HFFc6 (cell line): ENCODE data around the gene SLC5A4. TPM values are rescaled to one million over a fixed set of nuclear protein-coding genes. Genes with fewer than 3 reads are reported as not detected.
A peak's percentile ranks its signal among the peaks of the same experiment; 100 is the strongest.
"Not testable (repeated sequence)": the region's sequence is repeated elsewhere in the genome, so short reads cannot be mapped to it uniquely, and the experiment has no call there.

Experiments
- DNase-seq: peaks from one replicate; pipeline ENCODE4 v3.0.0-alpha.2; 2018
- H3K27ac Mint-ChIP-seq: 2 replicates; pipeline ENCODE4 v1.8.0; 2020; ENCODE audit warnings: mild to moderate bottlenecking, mixed read lengths
- H3K27me3 Mint-ChIP-seq: 2 replicates; pipeline ENCODE4 v1.8.0; 2021; ENCODE audit warnings: mild to moderate bottlenecking, moderate library complexity, mixed read lengths; ENCODE audit not compliant: insufficient read depth
- H3K36me3 Mint-ChIP-seq: 2 replicates; pipeline ENCODE4 v1.8.0; 2021; ENCODE audit warnings: low read depth, mixed read lengths
- H3K4me1 Mint-ChIP-seq: 2 replicates; pipeline ENCODE4 v1.8.0; 2020; ENCODE audit warnings: low read depth, mixed read lengths
- H3K4me3 Mint-ChIP-seq: 2 replicates; pipeline ENCODE4 v1.8.0; 2020; ENCODE audit warnings: mild to moderate bottlenecking, moderate library complexity, mixed read lengths
- H3K9me3 Mint-ChIP-seq: 2 replicates; pipeline ENCODE4 v1.8.0; 2020; ENCODE audit warnings: mild to moderate bottlenecking, mixed read lengths
- total RNA-seq, 6 experiments: library from RNA; stranded (reverse); fragmentation: NEBNext Ultra II Directional; extraction: Animal tissue kit (Norgen Biotek cat#: 25700); gene quantifications; 2 replicates in 1 of 6; 3 replicates in 5 of 6; pipeline ENCODE4 v1.2.3, GENCODE V29; 2021
- TF ChIP-seq, protein P1 (sequence below): fragments of 200-600 bp; sonication (generic); IDR thresholded peaks from 2 replicates; pipeline ENCODE4 v1.5.0; 2021; ENCODE audit warnings: antibody characterized with exemption, mild to moderate bottlenecking

The SLC5A4 gene
- total RNA-seq, 6 experiments from 2014 or later = not detected

DNA sequence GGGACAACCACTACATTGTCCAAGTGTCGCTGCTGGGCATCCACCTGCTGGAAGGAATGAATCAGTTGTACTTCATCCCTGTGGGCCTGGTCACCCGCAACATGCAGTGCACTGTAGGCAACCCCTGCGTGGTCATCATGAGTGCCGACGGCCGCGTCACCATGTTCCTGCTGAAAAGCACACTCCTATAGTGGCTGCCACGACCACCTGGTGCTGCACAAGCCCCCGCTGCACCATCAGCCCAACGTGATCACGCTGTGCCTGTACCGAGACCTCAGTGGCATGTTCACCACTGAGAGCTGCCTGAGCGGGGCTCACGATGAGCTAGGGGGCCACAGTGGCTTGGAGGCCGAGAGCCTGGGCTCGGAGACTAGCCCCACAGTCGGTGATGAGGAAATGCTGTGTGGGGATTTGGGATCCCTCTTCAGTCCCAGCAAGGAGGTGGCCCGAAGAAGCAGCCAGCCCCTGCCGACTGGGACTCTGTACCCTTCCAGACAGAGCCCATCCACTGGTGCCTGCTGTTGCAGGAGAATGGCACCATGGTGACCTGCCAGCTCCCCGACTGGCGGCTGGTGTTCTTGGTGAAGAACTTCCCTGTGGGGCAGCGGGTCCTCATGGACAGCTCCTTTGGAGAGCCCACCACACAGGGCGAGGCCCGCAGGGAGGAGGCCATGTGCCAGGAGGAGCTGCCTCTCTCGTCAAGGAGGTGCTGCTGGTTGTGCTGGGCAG is 15.7 kb upstream of the SLC5A4 start:
- no peak for DNase-seq
- Mint-ChIP-seq H3K36me3 (no peaks in the 10 kb centered on the region), H3K4me3 (no peak overlapping the region), H3K4me1 (peaks cover 8% of the 10 kb centered on the region; the same call in 1 of the 2 replicates), H3K27ac (no peak overlapping the region), H3K27me3 (peaks cover 22% of the 10 kb centered on the region), H3K9me3 (no peaks in the 10 kb centered on the region)
- TF ChIP-seq, protein P1, sequence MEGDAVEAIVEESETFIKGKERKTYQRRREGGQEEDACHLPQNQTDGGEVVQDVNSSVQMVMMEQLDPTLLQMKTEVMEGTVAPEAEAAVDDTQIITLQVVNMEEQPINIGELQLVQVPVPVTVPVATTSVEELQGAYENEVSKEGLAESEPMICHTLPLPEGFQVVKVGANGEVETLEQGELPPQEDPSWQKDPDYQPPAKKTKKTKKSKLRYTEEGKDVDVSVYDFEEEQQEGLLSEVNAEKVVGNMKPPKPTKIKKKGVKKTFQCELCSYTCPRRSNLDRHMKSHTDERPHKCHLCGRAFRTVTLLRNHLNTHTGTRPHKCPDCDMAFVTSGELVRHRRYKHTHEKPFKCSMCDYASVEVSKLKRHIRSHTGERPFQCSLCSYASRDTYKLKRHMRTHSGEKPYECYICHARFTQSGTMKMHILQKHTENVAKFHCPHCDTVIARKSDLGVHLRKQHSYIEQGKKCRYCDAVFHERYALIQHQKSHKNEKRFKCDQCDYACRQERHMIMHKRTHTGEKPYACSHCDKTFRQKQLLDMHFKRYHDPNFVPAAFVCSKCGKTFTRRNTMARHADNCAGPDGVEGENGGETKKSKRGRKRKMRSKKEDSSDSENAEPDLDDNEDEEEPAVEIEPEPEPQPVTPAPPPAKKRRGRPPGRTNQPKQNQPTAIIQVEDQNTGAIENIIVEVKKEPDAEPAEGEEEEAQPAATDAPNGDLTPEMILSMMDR = no peak

DNA sequence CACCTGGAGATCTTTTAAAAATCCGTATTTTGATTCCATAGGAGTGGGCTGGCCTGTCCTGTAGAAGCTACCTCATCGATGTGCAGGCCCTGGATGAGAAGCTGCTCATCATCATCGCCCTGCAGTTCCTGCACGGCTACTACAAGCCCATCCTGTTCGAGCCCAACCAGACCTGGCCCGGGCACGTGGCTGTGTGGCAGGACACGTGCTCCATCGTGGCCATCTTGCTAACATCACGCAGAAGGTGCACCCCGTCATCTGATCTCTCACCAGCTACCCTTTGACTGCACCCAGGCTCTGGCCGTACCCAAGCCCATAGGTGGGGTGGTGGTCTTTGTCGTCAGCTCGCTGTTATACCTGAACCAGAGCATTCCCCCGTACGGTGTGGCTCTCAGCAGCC is 14.2 kb upstream of the SLC5A4 start:
- Mint-ChIP-seq H3K9me3 (no peaks in the 10 kb centered on the region), H3K36me3 (no peaks in the 10 kb centered on the region), H3K4me1 (peaks cover 10% of the 10 kb centered on the region; the same call in 1 of the 2 replicates), H3K4me3 (no peak overlapping the region), H3K27ac (no peak overlapping the region), H3K27me3 (peaks cover 22% of the 10 kb centered on the region)
- TF ChIP-seq, protein P1 = no peak
- no peak for DNase-seq

DNA sequence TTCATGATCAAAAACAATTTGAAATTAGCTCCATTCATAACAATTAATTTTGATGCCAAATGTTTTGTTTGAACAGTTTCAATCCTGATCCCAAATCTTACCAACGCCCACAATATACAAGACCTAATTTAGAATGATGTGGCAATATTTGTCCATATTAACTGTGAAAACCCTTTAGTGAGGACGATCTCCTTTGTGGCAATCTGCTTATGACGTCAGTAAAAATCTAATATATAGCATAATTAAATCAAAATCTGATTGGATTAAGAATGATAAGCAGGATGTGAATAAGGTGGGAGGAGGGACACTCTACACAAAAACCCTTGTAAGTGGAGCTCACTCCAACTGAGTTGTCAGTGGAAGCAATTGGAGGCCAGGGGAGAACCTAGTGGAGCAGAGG is 11.9 kb upstream of the SLC5A4 start:
- Mint-ChIP-seq H3K27me3 (peaks cover 15% of the 10 kb centered on the region), H3K27ac (no peak overlapping the region), H3K4me1 (peaks cover 10% of the 10 kb centered on the region; the same call in 1 of the 2 replicates), H3K36me3 (no peaks in the 10 kb centered on the region), H3K4me3 (no peak overlapping the region), H3K9me3 (no peaks in the 10 kb centered on the region)
- TF ChIP-seq, protein P1 = no peak
- DNase-seq = no peak

DNA sequence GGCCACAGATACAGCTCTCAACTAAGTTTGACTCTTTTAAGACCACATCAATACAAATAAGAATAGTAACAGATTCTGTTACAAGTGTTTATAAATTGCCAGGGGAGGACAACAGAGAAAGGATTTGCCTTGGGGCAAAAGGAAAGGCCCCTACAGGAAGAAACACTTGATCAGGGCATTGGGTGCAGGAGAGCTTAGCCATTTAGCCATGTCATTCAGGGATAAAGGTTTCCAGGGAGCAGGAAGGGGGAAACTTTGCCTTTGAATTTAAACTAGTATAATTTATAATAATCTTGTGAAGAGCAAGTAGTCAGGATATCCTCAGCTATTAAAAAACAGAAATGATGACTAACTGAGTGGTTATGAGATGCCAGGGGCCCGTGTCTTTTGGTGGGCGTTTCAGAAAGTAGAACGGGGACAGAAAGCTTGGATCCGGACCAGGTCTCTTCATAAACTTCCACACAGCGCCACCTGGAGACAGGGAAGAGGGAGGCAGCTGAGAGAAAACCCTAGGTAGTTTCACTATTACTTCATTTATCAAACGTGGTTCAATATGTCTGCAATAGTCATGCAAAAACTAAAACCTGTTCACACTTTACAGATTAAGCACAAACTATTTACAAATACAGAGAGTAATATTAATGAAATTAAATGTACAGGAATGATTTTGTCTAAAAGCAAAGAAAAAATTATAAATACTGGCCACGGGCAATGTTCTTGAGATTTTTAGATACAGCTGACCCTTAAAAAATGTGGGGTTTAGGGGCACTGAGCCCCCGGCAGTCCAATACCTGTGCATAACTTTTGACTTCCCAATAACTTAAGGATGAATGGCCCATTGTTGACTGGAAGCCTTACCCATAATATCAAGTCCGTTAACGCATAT is 11.0 kb upstream of the SLC5A4 start:
- Mint-ChIP-seq H3K27ac (no peak overlapping the region), H3K27me3 (peaks cover 10% of the 10 kb centered on the region), H3K4me3 (peak overlapping the region; percentile 24; the same call in 1 of the 2 replicates), H3K4me1 (peaks cover 10% of the 10 kb centered on the region; the same call in 1 of the 2 replicates), H3K9me3 (no peaks in the 10 kb centered on the region), H3K36me3 (no peaks in the 10 kb centered on the region)
- peak; percentile 47 for DNase-seq
- TF ChIP-seq, protein P1 = peak; percentile 89

DNA sequence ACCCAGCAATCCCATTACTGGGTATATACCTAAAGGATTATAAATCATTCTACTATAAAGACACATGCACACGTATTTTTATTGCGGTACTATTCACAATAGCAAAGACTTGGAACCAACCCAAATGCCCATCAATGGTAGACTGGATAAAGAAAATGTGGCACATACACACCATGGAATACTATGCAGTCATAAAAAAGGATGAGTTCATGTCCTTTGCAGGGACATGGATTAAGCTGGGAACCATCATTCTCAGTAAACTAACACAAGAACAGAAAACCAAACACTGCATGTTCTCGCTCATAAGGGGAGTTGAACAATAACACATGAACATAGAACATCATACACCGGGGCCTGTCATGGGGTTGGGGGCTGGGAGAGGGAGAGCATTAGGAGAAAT is 8.5 kb upstream of the SLC5A4 start:
- H3K27ac Mint-ChIP-seq, H3K27me3 Mint-ChIP-seq, H3K4me3 Mint-ChIP-seq, H3K36me3 Mint-ChIP-seq, H3K9me3 Mint-ChIP-seq, DNase-seq: not testable (repeated sequence)
- H3K4me1 Mint-ChIP-seq = peaks cover 10% of the 10 kb centered on the region; the same call in 1 of the 2 replicates
